ENCODE measurements around the gene HSPA4L.

- TF ChIP-seq PRRX2 (CRISPR knock-in tag; IDR thresholded peaks at IDR 0.05) (no peak), CTCF (IDR thresholded peaks at IDR 0.05) (no peak), ATF2 (CRISPR knock-in tag; IDR thresholded peaks at IDR 0.05; ENCODE audit: borderline replicate concordance, low read depth) (no peak), RELA (CRISPR knock-in tag; IDR thresholded peaks at IDR 0.05; ENCODE audit: borderline replicate concordance) (no peak), JUN (CRISPR knock-in tag; IDR thresholded peaks at IDR 0.05) (no peak), ZBTB43 (CRISPR knock-in tag; IDR thresholded peaks at IDR 0.05) (no peak), USF2 (CRISPR knock-in tag; IDR thresholded peaks at IDR 0.05) (no peak), ZBTB21 (CRISPR knock-in tag; IDR thresholded peaks at IDR 0.05; ENCODE audit: borderline replicate concordance) (no peak), OVOL2 (CRISPR knock-in tag; IDR thresholded peaks at IDR 0.05; ENCODE audit: borderline replicate concordance) (no peak), USF1 (CRISPR knock-in tag; IDR thresholded peaks at IDR 0.05) (no peak), RORB (CRISPR knock-in tag; IDR thresholded peaks at IDR 0.05) (no peak), AR (CRISPR knock-in tag; IDR thresholded peaks at IDR 0.05) (no peak), MAX (CRISPR knock-in tag; IDR thresholded peaks at IDR 0.05) (no peak)
Observed at GRCh38 chr4:127775843-127776242, 6.3 kb upstream of the HSPA4L start.
